AG09319 (cell line): Measurements from ENCODE around the gene PDK4.

Source experiments
- DNase-seq: peaks from one replicate; pipeline ENCODE4 v3.0.0-alpha.2; 2010; ENCODE audit warnings: low read depth; ENCODE audit errors: extremely low read depth
- TF ChIP-seq, protein P1 (sequence below): IDR thresholded peaks from 2 replicates; pipeline ENCODE4 v1.5.1; 2011; ENCODE audit warnings: low read depth, mild to moderate bottlenecking, inconsistent platforms, low read length, moderate library complexity

Gene PDK4

DNA sequence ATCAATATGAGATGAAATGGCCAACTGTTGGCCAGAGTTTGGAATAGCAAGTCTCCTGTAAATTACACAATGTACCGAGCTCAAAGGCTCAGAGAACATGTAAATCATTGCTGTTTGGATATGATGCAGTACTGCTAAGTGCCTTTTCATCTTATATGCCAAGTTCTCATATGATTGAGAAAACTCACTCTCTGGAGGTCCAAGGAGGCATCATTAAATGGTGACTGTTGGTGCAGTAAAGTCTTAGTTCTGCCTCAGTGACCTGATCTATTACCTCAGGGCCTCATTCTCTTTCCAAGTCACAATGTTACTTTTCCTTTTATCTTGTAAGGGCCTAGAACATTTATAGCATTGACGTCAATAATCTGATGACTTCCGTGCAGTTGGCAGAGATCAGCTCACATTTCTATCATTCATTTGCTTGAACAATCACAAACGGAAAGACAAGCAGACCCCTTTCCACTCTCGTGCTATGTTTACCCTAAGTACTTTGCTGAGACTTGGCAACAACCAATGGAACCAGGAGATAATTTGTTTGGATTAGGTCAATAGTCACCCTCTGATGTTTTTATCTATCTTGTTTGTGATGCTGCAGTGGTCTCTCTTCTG is 32.6 kb upstream of the PDK4 start:
- TF ChIP-seq, protein P1, sequence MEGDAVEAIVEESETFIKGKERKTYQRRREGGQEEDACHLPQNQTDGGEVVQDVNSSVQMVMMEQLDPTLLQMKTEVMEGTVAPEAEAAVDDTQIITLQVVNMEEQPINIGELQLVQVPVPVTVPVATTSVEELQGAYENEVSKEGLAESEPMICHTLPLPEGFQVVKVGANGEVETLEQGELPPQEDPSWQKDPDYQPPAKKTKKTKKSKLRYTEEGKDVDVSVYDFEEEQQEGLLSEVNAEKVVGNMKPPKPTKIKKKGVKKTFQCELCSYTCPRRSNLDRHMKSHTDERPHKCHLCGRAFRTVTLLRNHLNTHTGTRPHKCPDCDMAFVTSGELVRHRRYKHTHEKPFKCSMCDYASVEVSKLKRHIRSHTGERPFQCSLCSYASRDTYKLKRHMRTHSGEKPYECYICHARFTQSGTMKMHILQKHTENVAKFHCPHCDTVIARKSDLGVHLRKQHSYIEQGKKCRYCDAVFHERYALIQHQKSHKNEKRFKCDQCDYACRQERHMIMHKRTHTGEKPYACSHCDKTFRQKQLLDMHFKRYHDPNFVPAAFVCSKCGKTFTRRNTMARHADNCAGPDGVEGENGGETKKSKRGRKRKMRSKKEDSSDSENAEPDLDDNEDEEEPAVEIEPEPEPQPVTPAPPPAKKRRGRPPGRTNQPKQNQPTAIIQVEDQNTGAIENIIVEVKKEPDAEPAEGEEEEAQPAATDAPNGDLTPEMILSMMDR: no peak
- DNase-seq: no peak

DNA sequence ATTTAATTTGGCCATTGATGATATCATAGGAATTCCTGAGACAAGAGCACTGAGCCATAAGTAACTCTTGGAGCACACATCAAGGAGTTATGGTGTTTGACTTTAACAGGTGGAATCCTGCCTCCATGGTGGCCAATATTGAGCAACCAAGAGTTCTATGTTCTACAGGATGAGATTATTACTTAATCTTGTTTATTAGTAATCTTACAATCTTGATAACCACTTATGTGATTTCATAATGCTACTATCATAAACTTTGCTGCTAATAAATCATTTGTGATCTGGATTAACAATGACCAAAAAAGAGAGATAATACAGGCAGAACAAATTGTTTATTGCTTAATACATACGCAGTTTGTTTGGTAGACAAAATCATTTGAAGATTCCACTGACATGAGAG is 27.5 kb upstream of the PDK4 start:
- no peak for DNase-seq
- TF ChIP-seq, protein P1: no peak

DNA sequence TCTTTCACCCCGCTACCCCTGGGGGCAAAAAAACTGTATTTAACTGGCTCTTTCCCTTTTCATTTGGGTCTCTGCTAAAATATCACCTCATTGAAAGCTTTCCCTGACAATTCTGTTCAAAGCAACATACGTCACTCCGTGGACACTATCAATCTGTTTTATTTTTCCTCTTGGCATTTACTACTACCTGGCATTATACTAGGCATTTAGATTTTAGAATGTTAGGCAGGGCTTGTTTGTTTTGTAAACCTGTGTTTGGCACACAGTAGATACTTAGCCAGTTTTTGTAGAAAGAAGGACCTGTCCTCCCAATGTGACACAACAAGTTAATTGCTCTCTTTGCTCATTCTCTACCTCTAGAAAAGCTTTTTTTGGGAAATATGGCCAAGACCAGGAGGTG is 26.5 kb upstream of the PDK4 start:
- DNase-seq: no peak
- TF ChIP-seq, protein P1: no peak

DNA sequence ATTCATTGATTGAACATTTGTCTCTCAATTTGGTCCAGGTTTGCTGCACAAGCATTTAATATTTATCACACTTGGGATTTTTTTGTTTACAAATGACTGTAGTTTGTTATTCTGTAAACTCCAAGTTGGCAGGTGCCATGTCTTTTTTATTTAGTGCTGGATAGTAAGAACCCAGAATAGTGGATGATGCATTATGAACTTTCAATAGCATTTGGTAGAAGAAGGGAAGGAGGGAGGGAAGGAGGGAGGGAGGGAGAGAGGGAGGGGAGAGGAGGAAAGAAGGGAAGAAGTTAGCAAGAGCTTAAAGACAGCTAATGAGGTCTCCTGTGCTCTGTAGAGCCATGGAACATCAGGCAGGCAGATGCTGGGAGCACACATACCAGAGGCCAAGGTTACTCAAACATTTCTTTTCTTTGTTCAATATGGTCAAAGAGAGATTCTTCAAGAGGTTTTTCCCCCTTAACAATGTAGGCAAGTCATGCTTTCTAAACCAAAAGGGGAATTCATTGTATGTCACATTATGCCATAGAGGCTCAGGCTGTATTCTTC is 25.8 kb upstream of the PDK4 start:
- DNase-seq: no peak
- TF ChIP-seq, protein P1: no peak

DNA sequence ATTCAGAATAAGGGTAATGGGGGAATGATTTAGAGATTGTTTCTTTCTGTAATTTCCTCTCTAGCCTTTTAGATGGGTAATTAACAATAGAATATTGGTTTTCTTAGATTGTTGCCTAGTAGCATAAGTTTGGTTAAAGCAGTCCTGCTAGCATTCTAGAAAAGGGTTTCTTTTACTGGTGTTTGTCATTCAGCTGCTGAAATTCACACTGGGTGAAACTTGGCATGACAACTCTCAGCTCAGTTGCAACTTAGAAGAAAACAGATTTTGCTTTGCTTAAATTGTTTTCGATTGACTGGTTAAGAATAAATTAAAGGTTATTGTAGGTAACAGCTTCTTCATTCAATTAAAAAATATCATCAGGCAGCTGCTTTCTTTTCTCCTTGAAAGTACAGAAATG is 25.1 kb upstream of the PDK4 start:
- TF ChIP-seq, protein P1: no peak
- DNase-seq: no peak

DNA sequence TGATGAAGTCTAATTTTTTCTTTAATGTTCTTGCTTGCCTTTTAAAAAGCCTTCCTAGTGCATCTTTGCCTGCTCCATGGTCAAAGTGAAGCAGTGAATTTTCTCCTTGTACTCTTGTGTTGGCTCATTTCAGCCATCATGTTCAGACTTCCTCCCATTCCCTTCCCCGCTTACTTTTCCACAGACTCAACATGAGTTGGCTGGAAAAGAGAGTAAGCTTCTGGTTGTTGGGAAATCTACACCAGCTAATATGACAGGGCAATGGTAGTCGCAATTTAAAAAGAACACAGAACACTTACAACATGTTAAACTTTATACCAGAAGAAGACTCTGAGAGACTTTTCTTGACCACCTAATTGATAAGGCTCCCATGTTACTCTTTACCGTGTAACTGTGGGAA is 24.3 kb upstream of the PDK4 start:
- no peak for DNase-seq
- TF ChIP-seq, protein P1: no peak

DNA sequence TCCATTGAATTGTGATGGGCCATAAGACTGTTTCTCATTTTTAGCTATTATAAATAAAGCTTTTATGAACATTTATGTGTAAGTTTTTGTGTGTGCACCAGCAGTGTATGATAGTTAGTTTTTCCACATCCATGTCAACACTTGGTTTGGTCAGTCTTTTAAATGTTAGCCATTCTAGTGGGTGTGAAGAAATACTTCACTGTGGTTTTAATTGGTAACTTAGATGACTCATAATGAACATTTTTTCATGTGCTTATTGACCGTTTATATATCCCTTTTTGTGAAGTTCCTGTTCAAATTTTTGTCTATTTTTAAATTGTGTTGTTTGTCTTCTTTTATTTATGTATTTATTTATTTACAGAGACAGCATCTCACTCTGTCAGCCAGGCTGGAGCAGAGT is 23.6 kb upstream of the PDK4 start:
- DNase-seq: no peak
- TF ChIP-seq, protein P1: no peak
